ENCODE measurements around the gene SALL3.

SALL3 gene

DNA sequence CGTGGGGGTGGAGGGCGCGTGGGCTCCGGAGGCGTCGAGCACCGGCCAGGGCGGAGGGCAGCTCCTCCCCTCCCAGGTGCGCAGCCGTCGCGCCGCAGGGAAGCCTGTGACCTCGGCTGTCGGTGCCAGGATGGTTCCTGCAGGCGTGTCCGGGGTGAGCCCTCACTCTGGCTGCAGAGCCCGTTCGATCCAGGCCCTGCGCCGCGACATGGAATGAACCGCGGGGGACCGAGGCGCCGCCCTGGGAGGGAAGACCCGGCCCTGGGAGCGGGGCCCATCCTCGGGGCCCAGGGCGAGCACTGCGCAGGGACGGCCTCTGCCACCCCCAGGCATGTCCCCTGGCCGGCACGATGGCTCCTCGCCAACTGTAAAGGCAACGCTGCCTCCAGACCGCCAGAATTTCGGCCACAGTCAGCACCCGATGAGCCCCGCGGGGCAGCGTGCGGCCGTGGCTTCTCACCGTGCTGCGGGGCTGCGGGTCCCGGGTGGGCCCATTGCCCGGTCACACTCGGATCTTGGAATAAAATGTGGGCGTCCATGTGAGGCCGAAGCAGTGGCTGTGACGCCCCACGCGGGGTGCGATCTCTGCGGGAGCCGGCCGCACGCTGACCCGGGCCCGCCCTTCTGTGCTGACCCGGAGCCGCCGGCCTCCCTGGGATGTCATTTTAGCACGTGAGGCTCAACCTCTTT is 26.6 kb downstream of the SALL3 start:
- no peak for DNase-seq (ENCODE audit: low spot score)

DNA sequence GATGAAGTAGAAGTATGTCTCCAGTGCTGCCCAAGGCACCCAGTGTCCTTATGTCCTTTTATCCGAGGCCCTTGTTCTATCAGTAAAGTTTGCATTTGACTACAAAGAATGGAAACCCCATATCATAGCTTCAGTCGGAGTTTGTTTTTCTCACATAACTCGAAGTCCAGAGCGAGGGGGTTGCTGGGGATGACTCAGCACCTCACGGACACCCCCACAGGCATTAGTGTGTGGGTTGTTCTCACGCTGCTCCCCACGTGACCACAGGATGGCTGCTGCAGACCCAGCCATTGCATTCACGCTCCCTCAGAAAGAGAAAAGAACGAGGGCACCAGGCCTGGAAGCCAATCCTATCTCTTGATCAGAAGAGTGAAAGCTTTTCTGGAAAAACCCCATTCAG is 27.8 kb downstream of the SALL3 start:
- no peak for DNase-seq (ENCODE audit: low spot score)

DNA sequence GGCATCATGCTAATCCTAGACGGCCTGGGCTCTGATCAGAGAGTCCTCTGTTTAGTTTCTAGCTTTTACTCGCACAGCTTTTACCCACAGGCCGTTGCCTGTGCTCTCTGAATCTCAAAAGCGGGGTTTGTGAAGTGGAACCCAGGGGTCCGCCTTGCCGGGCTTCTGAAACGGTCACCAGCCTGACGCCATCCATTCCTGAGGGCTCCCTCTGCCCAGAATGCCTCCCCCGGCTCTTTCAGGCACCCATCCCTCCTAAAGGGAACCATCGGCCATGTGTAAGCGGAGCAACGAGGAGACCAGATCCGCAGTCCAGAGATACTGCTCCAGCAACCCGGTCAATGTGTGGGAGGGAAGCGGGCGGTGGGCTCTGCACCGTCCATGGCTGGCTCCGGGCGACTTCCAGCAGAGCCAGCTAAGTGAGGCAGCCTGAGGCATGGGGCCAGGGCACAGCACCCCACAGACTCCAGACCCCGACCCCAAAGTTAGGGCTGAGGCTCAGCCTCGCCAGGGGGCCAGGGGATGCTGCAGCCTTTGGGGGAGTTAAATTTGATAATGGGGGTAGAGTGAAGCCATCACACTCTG is 28.8 kb downstream of the SALL3 start:
- no peak for DNase-seq (ENCODE audit: low spot score)

DNA sequence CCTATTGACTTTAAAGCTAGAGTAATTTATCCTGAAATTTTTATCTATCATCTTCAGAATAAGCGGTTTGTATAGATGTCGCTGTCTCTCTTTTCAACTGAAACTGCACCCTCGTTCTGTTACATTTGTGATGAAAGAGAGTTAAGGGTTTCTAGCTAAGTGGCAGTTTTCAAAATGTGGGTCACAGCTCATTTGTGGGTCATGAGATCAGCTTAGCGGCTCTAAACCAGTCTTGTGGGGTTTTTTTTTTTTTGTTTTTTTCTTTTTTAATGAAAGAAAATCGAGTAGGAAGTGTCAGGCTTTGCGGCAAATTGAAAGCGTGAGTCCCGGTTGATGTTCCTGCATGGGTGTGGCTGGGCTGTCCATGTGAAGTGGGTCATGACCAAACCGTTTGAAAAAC is 31.2 kb downstream of the SALL3 start:
- DNase-seq (ENCODE audit: low spot score), result no peak

DNA sequence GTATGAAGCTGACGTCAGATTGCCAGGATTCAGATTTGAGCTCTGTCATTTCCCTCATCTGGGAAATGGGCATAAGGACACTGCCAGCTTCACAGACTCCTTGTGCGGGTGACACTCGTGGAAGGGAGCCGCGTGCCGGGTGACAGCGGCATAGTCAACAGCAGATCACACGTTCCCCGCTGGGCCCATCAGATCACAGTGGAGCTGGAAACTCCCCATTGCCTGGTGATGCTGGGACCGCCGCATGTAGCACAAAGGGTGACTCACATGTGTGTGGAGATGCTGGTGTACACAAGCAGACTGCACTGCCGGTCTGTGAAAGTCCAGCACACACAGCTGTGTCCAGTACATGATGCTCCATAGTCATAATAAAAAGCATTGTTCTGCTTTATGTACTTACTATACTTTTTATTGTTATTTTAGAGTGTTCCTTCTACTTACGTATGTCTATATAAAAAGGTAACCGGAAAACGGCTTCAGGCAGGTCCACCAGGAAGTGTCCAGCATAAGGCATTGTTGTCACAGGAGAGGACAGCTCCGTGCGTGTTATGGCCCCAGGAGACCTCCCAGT is 31.8 kb downstream of the SALL3 start:
- no peak for DNase-seq (ENCODE audit: low spot score)

DNA sequence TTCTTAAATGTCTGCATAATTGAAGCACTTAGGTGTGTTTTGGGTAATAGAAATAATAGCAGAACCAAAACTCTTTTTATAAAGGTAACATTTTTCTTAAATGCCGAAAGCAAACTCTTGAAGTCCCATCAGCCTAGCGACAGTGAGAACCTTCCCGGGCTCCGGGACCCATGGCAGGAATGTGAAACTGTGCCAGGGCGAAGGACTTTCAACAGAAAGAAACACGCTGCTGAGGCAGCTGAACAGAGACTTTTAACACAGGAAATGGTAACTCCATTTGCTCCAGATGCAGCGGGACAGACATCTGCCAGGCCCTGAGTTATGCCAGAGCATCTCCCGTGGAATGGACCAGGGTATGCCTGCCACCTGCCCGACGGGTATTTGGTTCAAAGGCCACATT is 34.3 kb downstream of the SALL3 start:
- no peak for DNase-seq (ENCODE audit: low spot score)

DNA sequence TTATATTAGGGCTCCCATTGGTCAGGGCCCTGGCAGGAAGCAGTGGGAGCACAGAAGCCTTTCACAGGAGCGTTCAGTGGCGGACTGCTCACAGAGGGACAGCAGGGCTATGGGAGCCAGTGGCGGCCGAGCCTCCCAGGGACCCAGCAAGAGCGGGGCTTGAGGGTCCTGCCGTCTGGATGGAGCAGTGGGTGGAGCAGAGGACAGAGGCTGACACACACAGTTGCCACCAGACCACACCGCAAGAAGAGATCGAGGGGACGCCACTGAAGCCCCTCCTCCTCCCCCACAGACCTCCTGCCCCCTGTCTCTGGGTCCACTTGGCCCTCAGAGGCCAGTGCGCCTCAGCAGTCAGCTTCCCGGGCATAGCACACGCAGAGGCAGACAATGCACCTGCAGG is 39.3 kb downstream of the SALL3 start:
- DNase-seq (ENCODE audit: low spot score), result no peak

DNA sequence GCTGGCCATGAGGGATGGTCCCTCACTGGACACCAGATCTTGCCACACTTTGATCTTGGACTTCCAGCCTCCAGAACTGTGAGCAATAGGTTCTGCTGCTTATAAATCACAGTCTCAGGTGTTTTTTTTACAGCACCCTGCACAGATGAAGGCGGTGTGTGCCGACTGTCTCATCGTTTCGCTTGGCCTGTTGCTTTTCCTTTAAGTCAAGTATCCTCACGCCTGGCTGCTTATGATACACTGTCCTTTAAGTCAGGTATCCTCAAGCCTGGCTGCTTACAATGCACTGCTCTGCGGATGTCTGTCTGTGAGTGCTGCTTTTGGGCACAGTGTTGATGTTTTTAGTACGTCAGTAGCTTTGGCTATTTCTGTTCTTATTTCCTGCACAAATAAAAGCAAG is 40.3 kb downstream of the SALL3 start:
- DNase-seq (ENCODE audit: low spot score), result no peak

DNA sequence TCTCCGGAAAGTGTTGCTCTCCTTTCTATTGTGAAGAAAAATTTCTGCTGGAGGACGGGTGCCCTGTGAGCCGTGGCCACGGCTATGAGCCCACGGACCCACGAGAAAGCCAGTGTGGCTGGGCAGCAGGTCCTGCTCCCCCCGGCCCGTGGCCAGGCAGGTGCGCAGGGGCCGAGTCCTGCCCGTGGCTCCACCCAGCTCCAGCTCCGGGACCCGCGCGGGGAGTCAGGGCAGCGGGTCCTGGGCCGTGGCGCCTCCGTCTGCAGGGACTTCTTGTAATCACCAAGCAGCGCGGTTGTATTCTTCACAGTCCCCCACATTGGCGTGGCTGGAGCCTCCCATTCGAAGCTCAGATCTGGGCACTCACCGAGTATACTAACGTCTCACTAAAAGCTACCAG is 43.0 kb downstream of the SALL3 start:
- no peak for DNase-seq (ENCODE audit: low spot score)

DNA sequence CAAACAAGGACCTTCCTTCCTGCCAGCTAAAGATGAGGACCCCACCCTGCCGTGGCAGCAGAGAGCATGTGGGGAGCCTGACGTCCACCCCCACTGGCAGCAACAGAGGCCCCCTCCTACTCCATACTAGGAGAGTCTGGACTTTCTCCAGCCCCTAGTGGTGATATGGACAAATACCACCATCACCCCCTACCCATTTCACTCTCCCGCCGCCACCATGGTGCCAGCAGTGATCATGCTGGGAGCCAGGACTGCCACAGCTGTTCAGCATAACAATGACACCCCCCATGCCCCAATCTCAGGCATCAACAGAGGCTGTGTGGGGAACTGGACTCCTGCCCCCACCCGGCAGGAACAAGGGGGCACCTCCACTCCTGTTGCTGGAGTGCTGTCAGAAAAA is 46.9 kb downstream of the SALL3 start:
- no peak for DNase-seq (ENCODE audit: low spot score)

DNA sequence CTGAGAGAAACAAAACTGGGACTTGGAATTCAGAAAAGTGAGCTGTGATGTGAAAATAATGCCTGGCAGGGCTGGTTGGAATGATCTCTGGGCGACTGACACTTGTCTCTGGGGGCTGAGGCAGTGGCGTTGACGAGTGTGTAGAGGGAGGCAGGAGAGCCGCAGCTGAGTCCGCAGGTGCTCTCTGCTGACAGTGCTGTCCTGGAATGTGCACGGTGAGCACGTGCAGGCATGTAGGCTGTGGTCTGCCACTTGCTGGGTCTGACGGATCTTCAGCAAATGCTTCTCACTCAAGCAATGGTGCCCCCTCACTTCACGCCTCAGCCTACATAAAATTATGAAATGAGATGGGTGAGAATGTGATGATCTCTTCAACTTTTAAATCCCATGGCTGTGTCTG is 51.1 kb downstream of the SALL3 start:
- no peak for DNase-seq (ENCODE audit: low spot score)

DNA sequence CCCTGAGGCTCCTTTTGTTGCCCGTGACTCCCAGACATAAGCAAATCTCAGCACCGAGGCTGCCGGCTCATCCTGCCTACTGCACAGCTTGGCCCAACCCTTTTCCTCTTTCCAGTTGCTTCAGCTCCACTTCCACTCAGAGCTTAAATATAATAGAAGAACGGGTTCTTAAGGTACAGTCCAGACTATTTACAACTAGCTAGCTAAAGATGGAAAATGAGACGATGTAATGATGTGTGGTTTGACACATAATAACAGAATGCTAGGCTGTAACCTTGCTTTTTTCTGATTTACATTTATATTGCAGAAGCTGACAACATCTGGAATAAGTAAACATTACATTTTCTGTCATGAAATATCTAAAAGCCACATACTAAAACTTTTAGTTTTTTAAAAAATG is 62.7 kb downstream of the SALL3 start:
- DNase-seq (ENCODE audit: low spot score), result no peak

DNA sequence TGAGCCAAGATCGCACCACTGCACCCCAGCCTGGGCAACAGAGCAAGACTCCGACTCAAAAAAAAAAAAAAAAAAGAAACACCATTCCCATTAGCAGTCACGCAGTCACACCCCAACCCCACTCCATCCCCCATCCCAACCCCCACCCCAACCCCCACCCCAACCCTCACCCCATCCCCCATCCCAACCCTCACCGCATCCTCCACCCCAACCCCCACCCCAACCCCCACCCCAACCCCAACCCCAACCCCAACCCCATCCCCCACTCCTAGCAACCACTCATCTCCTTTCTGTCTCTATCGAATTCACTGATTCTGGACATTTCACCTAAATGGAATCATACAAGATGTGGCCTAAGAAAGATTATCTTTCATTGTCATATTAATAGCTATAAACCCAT is 63.7 kb downstream of the SALL3 start:
- DNase-seq (ENCODE audit: low spot score), result no peak

DNA sequence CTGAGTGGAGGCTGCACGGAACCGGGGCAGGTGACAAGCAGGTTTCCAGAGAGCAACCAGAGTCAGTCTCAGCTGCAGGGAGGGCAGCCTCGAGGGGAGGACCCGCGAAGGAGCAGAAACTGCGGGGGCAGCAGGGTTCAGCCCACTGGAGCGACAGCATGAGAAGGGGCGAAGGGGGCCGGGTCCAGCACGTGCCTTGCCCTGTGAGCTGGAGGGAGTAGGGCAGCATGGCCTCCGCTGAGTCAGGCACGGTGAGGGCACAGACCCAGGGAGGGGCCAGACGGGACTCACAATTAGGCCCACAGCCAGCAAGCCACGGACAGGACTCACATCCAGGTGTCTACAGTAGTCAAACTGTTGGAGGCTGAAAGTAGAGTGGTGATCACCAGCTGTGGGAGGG is 66.9 kb downstream of the SALL3 start:
- DNase-seq (ENCODE audit: low spot score), result no peak

DNA sequence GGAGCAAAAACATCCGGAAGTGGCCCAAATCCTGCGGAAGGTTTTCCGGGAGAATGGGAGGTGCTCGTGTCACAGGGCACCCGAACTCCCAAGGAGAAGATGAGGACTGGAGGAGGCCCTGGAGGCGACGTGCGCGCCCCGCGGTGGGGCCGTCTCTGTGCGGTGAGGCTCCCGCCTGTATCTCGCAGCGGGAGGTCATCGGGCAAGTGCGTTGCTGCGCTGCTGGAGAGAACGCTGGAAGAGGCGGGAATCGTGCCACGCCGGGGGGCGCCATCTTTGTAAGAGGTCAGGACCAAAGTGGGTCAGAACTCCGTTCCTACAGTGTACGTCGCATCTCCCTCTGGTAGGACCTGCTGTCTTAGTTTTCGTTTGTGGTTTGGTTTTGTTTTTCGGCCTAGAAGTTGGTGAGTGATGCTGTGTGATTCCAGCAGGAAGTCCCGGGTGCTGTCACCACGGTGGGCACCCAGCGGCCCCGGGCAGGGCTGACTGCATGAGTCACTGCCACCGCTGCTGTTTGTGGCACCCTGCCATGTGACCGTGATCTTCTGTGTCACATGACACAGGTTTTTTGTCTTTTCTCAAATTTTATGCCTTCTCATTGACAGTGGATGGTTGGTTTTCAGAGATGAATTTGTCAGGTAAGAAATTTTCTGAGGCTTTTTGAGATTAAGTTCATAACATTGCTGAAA is 68.1 kb downstream of the SALL3 start:
- no peak for DNase-seq (ENCODE audit: low spot score)

DNA sequence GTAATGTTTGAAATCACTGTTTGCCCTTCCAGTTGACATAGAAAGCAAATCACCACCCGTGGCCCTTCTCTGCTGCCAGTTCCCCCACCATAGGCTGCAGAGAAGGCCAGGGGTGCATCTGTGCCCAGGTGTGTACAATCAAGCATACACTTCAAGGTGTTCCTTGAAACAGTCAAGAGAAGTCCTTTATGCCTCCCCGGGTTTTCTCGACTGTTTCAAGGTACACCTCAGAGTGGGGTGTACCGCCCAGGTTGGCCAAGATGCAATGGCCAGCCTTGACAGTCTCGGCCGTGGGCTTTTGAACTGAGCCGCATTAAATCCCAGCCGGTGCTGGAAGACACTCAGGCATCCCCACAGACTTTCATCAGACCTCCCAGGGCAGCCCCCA is 68.6 kb downstream of the SALL3 start:
- DNase-seq (ENCODE audit: low spot score), result no peak

DNA sequence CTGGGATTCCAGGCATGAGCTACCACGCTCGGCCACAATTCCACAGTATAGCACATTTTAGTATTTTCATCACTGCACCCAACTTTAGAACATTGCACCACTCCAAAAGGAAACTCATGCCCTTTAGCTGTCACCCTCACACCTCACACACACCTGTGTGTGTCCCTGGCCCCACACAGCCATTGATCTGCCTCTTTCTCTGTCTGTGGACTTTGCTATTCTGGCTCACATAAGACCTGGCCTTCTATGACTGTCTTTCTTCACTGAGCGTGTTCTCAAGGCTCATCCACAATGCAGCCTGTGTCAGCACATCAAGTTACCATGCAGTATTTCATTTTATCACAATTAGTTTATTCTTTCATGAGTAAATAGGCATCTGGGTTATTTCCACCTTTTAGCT is 69.9 kb downstream of the SALL3 start:
- DNase-seq (ENCODE audit: low spot score), result no peak

All from AG08396 (cell line).